HepG2 (cell line): ENCODE results near the gene ASH1L. TPM values are rescaled to one million over a fixed set of nuclear protein-coding genes. Genes with fewer than 3 reads are reported as not detected.

ENCODE experiments used
- BRD4 ChIP-seq: sonication (generic); formaldehyde crosslinking; IDR thresholded peaks from 2 replicates; pipeline ENCODE4 v1.4.0; 2020; ENCODE audit warnings: missing genetic modification reagents
- TOE1 ChIP-seq: sonication (generic); formaldehyde crosslinking; IDR thresholded peaks from 2 replicates; pipeline ENCODE4 v1.4.0; 2020; ENCODE audit warnings: mild to moderate bottlenecking, missing genetic modification reagents
- ZNF512B ChIP-seq: sonication (generic); formaldehyde crosslinking; IDR thresholded peaks from 2 replicates; pipeline ENCODE4 v1.5.1; 2020; ENCODE audit warnings: missing genetic modification reagents, mild to moderate bottlenecking, borderline replicate concordance
- polyA plus RNA-seq, 8 experiments: library from polyadenylated mRNA; depleted of rRNA in 3 of 8; stranded (reverse) in 7 of 8; unstranded in 1 of 8; fragments of >200 nt; fragmentation: Illumina TruSeq in 4 of 8; extraction: Trizol in 4 of 8; gene quantifications; 2 replicates each; pipeline versions ENCODE4 v1.2.1 to v1.2.3, GENCODE V29; 2011 to 2016; ENCODE audit warnings: low read depth in 4 of 8, missing spikeins in 1 of 8, mixed read lengths in 1 of 8; ENCODE audit not compliant: insufficient read depth in 1 of 8
- total RNA-seq, 5 experiments: library from RNA; depleted of rRNA; stranded (reverse); fragments of >200 nt; fragmentation: Illumina TruSeq; extraction: Trizol; gene quantifications; 2 replicates each; pipeline ENCODE4 v1.2.3, GENCODE V29; 2016; ENCODE audit warnings: low read depth in 1 of 5
- TF ChIP-seq, protein P1 (sequence below): IDR thresholded peaks from 2 replicates; pipeline ENCODE4 v1.6.1; 2016; ENCODE audit warnings: low read depth, missing genetic modification reagents, missing compliant biosample characterization

ASH1L gene
- total and polyA plus RNA-seq, 2 of the 13 experiments (the other 11 are each of a cell fraction or from before 2014, with no cell fraction given), result 10.2 to 15.3 TPM

GRCh38 chr1:155499953-155500639 is 62.5 kb downstream of the ASH1L start (continued):
- no peak for TF ChIP-seq ZNF512B (CRISPR knock-in tag)
- TF ChIP-seq TOE1, result no peak
- TF ChIP-seq BRD4 (CRISPR knock-in tag), result no peak
- TF ChIP-seq, protein P1, sequence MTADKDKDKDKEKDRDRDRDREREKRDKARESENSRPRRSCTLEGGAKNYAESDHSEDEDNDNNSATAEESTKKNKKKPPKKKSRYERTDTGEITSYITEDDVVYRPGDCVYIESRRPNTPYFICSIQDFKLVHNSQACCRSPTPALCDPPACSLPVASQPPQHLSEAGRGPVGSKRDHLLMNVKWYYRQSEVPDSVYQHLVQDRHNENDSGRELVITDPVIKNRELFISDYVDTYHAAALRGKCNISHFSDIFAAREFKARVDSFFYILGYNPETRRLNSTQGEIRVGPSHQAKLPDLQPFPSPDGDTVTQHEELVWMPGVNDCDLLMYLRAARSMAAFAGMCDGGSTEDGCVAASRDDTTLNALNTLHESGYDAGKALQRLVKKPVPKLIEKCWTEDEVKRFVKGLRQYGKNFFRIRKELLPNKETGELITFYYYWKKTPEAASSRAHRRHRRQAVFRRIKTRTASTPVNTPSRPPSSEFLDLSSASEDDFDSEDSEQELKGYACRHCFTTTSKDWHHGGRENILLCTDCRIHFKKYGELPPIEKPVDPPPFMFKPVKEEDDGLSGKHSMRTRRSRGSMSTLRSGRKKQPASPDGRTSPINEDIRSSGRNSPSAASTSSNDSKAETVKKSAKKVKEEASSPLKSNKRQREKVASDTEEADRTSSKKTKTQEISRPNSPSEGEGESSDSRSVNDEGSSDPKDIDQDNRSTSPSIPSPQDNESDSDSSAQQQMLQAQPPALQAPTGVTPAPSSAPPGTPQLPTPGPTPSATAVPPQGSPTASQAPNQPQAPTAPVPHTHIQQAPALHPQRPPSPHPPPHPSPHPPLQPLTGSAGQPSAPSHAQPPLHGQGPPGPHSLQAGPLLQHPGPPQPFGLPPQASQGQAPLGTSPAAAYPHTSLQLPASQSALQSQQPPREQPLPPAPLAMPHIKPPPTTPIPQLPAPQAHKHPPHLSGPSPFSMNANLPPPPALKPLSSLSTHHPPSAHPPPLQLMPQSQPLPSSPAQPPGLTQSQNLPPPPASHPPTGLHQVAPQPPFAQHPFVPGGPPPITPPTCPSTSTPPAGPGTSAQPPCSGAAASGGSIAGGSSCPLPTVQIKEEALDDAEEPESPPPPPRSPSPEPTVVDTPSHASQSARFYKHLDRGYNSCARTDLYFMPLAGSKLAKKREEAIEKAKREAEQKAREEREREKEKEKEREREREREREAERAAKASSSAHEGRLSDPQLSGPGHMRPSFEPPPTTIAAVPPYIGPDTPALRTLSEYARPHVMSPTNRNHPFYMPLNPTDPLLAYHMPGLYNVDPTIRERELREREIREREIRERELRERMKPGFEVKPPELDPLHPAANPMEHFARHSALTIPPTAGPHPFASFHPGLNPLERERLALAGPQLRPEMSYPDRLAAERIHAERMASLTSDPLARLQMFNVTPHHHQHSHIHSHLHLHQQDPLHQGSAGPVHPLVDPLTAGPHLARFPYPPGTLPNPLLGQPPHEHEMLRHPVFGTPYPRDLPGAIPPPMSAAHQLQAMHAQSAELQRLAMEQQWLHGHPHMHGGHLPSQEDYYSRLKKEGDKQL, result no peak
